Measurements from ENCODE around the gene ZHX3. TPM values are rescaled to one million over a fixed set of nuclear protein-coding genes. Genes with fewer than 3 reads are reported as not detected.

The ZHX3 gene
- total and polyA plus RNA-seq, 2 donors (not counting 1 experiment from before 2014, with no cell fraction given): 27.7 to 28.0 TPM

- H3K4me2 ChIP-seq (ENCODE audit: extremely low read depth, insufficient read depth, low read length): no peak overlapping the region
- H3K9me3 ChIP-seq (ENCODE audit: control insufficient read depth, insufficient read depth, low read depth, low read length): no peaks in the 10 kb centered on the region
- no peak overlapping the region for H3K4me3 ChIP-seq (replicated peaks in 1 of 4; ENCODE audit: control extremely low read depth in 1 of 4, insufficient read depth in 1 of 4, low read depth in 3 of 4, low read length in 4 of 4)
- DNase-seq (ENCODE audit: low read depth in 2 of 2): no peak
- no peaks in the 10 kb centered on the region for H3K36me3 ChIP-seq (ENCODE audit: control insufficient read depth, insufficient read depth, low read length)
- no peak overlapping the region for H3K27ac ChIP-seq (ENCODE audit: insufficient read depth, low read length)
- H3K9ac ChIP-seq (ENCODE audit: insufficient read depth, low read length): no peak overlapping the region
- H2AFZ ChIP-seq (ENCODE audit: low read length): no peak overlapping the region
- no peaks in the 10 kb centered on the region for H3K79me2 ChIP-seq (ENCODE audit: control insufficient read depth, insufficient read depth, low read length)
- TF ChIP-seq EZH2 (IDR thresholded peaks at IDR 0.05; ENCODE audit: low read length, missing control alignments) (no peak), CTCF (conservative IDR thresholded peaks at IDR 0.05 in 1 of 2, IDR thresholded peaks at IDR 0.05 in 1 of 2; ENCODE audit: low read depth in 1 of 2, low read length in 2 of 2) (no peak)
- no peaks in the 10 kb centered on the region for H3K27me3 ChIP-seq (ENCODE audit: control insufficient read depth, insufficient read depth, low read length)
- H3K4me1 ChIP-seq (ENCODE audit: control insufficient read depth, extremely low read depth, insufficient read depth, low read length): no peaks in the 10 kb centered on the region
- H4K20me1 ChIP-seq (ENCODE audit: control insufficient read depth, extremely low read depth, insufficient read depth, low read length): no peaks in the 10 kb centered on the region
Observed at GRCh38 chr20:41196653-41197225, 120.8 kb downstream of the ZHX3 start.

- no peak for DNase-seq (ENCODE audit: low read depth in 2 of 2)
- Histone ChIP-seq H3K27me3 (ENCODE audit: control insufficient read depth, insufficient read depth, low read length) (no peaks in the 10 kb centered on the region), H3K27ac (ENCODE audit: insufficient read depth, low read length) (no peak overlapping the region), H3K9me3 (ENCODE audit: control insufficient read depth, insufficient read depth, low read depth, low read length) (no peaks in the 10 kb centered on the region), H2AFZ (ENCODE audit: low read length) (no peak overlapping the region), H3K9ac (ENCODE audit: insufficient read depth, low read length) (no peak overlapping the region), H3K36me3 (ENCODE audit: control insufficient read depth, insufficient read depth, low read length) (no peaks in the 10 kb centered on the region), H3K4me3 (replicated peaks in 1 of 4; ENCODE audit: control extremely low read depth in 1 of 4, insufficient read depth in 1 of 4, low read depth in 3 of 4, low read length in 4 of 4) (no peak overlapping the region), H3K79me2 (ENCODE audit: control insufficient read depth, insufficient read depth, low read length) (no peaks in the 10 kb centered on the region), H4K20me1 (ENCODE audit: control insufficient read depth, extremely low read depth, insufficient read depth, low read length) (no peaks in the 10 kb centered on the region), H3K4me2 (ENCODE audit: extremely low read depth, insufficient read depth, low read length) (no peak overlapping the region), H3K4me1 (ENCODE audit: control insufficient read depth, extremely low read depth, insufficient read depth, low read length) (no peaks in the 10 kb centered on the region)
- TF ChIP-seq CTCF (conservative IDR thresholded peaks at IDR 0.05 in 1 of 2, IDR thresholded peaks at IDR 0.05 in 1 of 2; ENCODE audit: low read depth in 1 of 2, low read length in 2 of 2) (no peak), EZH2 (IDR thresholded peaks at IDR 0.05; ENCODE audit: low read length, missing control alignments) (no peak)
Observed at GRCh38 chr20:41192575-41192974, 125.0 kb downstream of the ZHX3 start.

- H3K4me3 ChIP-seq (replicated peaks in 1 of 4; ENCODE audit: control extremely low read depth in 1 of 4, insufficient read depth in 1 of 4, low read depth in 3 of 4, low read length in 4 of 4): no peak overlapping the region
- no peaks in the 10 kb centered on the region for H3K9me3 ChIP-seq (ENCODE audit: control insufficient read depth, insufficient read depth, low read depth, low read length)
- no peaks in the 10 kb centered on the region for H3K4me1 ChIP-seq (ENCODE audit: control insufficient read depth, extremely low read depth, insufficient read depth, low read length)
- no peaks in the 10 kb centered on the region for H3K79me2 ChIP-seq (ENCODE audit: control insufficient read depth, insufficient read depth, low read length)
- H3K27ac ChIP-seq (ENCODE audit: insufficient read depth, low read length): no peak overlapping the region
- no peaks in the 10 kb centered on the region for H3K36me3 ChIP-seq (ENCODE audit: control insufficient read depth, insufficient read depth, low read length)
- no peak for DNase-seq (ENCODE audit: low read depth in 2 of 2)
- H3K9ac ChIP-seq (ENCODE audit: insufficient read depth, low read length): no peak overlapping the region
- H3K4me2 ChIP-seq (ENCODE audit: extremely low read depth, insufficient read depth, low read length): no peak overlapping the region
- H3K27me3 ChIP-seq (ENCODE audit: control insufficient read depth, insufficient read depth, low read length): no peaks in the 10 kb centered on the region
- no peak for TF ChIP-seq EZH2 (IDR thresholded peaks at IDR 0.05; ENCODE audit: low read length, missing control alignments)
- no peak for TF ChIP-seq CTCF (conservative IDR thresholded peaks at IDR 0.05 in 1 of 2, IDR thresholded peaks at IDR 0.05 in 1 of 2; ENCODE audit: low read depth in 1 of 2, low read length in 2 of 2)
- no peak overlapping the region for H2AFZ ChIP-seq (ENCODE audit: low read length)
- no peaks in the 10 kb centered on the region for H4K20me1 ChIP-seq (ENCODE audit: control insufficient read depth, extremely low read depth, insufficient read depth, low read length)
Observed at GRCh38 chr20:41191562-41192500, 125.7 kb downstream of the ZHX3 start.
